ENCODE results near the gene KIF18A. TPM values are rescaled to one million over a fixed set of nuclear protein-coding genes. Genes with fewer than 3 reads are reported as not detected.

The KIF18A gene
- total RNA-seq, 2 donors from 2014 or later: 8.1 to 25.9 TPM

DNA sequence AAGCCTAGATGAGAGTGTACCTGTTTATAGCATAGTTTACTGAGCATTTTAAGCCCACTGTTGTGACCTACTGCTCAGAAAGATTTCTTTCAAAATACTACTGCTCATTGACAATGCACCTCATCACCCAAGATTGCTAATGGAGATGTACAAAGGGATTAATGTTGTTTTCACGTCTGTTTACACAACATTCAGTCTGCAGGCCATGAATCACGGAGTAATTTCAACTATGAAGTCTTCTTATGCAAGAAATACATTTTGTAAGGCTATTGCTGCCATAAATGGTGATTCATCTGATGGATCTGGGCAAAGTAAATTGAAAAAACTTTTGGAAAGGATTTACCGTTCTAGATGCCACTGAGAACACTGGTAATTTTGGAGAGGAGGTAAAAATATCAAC is 112.9 kb downstream of the KIF18A start:
- Mint-ChIP-seq H3K27me3 (no peaks in the 10 kb centered on the region), H3K27ac (no peak overlapping the region), H3K4me3 (no peak overlapping the region), H3K9me3 (no peaks in the 10 kb centered on the region), H3K36me3 (peaks cover 6% of the 10 kb centered on the region), H3K4me1 (ENCODE audit: low read depth in 2 of 2) (no peaks in the 10 kb centered on the region)
- DNase-seq (ENCODE audit: low spot score) (no peak), ATAC-seq (no peak)

DNA sequence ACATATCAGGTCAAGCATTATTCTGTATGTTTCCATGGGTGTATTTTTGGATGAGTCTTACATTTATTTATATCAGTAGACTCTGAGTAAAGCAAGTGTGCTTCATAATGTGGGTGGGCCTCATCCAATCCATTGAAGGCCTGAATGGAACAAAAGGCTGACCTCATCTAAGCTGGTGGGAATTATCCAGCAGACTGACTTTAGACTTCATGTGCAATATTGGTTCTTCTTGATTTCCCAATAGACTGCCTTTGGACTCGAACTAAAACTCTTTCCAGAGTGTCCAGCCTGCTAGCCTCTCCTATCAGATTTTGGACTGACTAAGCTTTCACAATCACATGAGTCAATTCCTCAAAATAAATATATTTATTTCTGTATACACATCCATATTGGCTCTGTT is 116.2 kb downstream of the KIF18A start:
- Mint-ChIP-seq H3K4me1 (ENCODE audit: low read depth in 2 of 2) (no peaks in the 10 kb centered on the region), H3K9me3 (peaks cover 3% of the 10 kb centered on the region), H3K4me3 (no peak overlapping the region), H3K36me3 (no peaks in the 10 kb centered on the region), H3K27ac (no peak overlapping the region), H3K27me3 (no peaks in the 10 kb centered on the region)
- DNase-seq (ENCODE audit: low spot score) (no peak), ATAC-seq (no peak)

DNA sequence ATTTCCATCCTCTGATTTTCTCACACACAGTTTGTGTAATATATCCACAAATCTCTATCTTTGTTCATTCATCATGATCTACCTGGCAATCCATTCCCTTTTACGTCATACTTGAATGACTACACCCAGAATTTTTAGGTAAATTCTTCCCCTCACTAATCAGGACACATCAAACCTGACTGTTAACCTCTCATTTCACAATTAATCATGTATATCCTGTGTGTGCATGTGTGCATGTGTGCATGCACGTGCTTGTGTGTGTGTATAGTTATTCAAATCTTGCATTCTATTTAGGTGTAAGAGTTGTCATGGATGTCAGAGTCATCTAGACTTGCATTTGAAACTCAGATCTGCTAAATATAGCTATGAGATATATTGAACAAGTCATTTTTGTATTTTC is 130.4 kb downstream of the KIF18A start:
- H3K9me3 Mint-ChIP-seq: peaks cover 10% of the 10 kb centered on the region
- no peaks in the 10 kb centered on the region for H3K27me3 Mint-ChIP-seq
- no peaks in the 10 kb centered on the region for H3K36me3 Mint-ChIP-seq
- ATAC-seq (no peak), DNase-seq (ENCODE audit: low spot score) (no peak)
- no peaks in the 10 kb centered on the region for H3K4me1 Mint-ChIP-seq (ENCODE audit: low read depth in 2 of 2)
- H3K27ac Mint-ChIP-seq: no peak overlapping the region
- no peak overlapping the region for H3K4me3 Mint-ChIP-seq

DNA sequence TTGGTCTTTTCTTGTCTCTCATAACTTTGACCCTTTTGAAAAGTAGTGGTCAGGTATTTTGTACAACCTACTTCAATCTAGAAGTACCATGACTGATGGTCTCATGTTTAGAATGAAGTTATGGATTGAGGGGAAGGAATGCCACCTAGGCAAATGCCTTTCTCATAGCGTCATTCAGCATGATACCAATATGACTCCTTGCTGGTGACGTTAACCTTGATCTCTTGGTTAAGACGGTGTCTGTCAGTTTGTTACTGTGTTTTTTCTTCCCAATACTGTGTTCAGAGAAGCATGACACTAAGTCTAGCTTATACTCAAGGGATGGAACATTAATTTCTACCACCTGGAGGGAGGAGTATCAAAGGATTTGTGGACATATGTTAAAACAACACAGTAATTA is 130.9 kb downstream of the KIF18A start:
- H3K36me3 Mint-ChIP-seq: no peaks in the 10 kb centered on the region
- no peaks in the 10 kb centered on the region for H3K4me1 Mint-ChIP-seq (ENCODE audit: low read depth in 2 of 2)
- DNase-seq (ENCODE audit: low spot score) (no peak), ATAC-seq (no peak)
- H3K27ac Mint-ChIP-seq: no peak overlapping the region
- H3K4me3 Mint-ChIP-seq: no peak overlapping the region
- no peaks in the 10 kb centered on the region for H3K27me3 Mint-ChIP-seq
- peaks cover 10% of the 10 kb centered on the region for H3K9me3 Mint-ChIP-seq

DNA sequence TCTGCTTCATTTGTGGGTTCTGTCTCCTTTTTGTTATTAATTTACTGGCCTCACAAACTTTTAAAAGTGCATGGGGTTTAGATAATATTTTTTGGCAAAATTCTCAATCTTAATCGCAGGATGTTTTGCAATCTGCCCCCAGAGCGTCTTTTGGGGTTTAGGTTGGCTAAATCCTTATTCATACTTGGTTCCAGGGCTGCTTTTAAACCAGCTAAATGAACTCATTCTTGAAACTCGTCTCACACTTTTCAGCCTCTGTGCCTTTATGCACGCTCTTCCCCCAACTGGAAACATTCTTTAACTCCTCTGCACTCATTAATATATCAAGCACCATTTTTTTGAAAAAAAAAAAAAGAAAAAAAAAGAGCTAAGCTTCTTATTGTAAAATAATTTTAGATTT is 131.7 kb downstream of the KIF18A start:
- no peaks in the 10 kb centered on the region for H3K27me3 Mint-ChIP-seq
- no peaks in the 10 kb centered on the region for H3K36me3 Mint-ChIP-seq
- ATAC-seq: no peak
- no peak overlapping the region for H3K27ac Mint-ChIP-seq
- H3K4me1 Mint-ChIP-seq (ENCODE audit: low read depth in 2 of 2): no peaks in the 10 kb centered on the region
- H3K4me3 Mint-ChIP-seq: no peak overlapping the region
- H3K9me3 Mint-ChIP-seq: peaks cover 10% of the 10 kb centered on the region
- no peak for DNase-seq (ENCODE audit: low spot score)

DNA sequence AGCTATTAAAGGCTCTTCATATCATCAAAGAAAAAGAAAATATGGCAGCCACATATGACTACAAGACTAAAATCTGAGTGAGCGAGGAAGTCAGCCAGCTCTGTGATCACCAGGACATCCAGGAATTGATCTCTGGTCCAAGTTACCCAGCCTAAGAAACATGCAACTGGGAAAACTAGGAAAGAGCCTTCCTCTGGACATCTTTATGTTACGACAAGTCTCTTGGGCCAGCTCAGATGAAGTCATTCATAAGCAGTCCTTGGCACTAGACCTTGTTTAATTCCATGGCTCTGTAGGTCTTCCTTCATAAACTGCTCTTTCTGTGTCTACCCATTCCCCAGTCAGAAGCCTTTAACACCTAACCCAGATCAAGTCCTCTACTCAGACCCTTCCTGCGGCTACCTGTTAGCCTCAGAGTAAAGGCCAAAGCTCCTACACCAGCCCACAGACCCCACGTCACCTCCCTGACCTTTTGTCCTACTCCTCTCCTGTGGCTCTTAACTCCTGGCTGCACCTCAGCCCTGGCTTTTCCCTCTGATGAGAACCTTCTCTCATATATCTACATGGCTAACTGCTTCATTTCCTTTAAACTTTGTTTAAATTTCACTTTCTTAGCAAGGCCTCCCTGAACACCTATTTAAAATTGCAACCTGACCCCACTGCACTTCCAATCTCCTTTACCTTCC is 134.0 kb downstream of the KIF18A start:
- ATAC-seq (no peak), DNase-seq (ENCODE audit: low spot score) (no peak)
- no peaks in the 10 kb centered on the region for H3K4me1 Mint-ChIP-seq (ENCODE audit: low read depth in 2 of 2)
- no peak overlapping the region for H3K27ac Mint-ChIP-seq
- peaks cover 12% of the 10 kb centered on the region for H3K9me3 Mint-ChIP-seq
- no peaks in the 10 kb centered on the region for H3K36me3 Mint-ChIP-seq
- no peak overlapping the region for H3K4me3 Mint-ChIP-seq
- no peaks in the 10 kb centered on the region for H3K27me3 Mint-ChIP-seq

DNA sequence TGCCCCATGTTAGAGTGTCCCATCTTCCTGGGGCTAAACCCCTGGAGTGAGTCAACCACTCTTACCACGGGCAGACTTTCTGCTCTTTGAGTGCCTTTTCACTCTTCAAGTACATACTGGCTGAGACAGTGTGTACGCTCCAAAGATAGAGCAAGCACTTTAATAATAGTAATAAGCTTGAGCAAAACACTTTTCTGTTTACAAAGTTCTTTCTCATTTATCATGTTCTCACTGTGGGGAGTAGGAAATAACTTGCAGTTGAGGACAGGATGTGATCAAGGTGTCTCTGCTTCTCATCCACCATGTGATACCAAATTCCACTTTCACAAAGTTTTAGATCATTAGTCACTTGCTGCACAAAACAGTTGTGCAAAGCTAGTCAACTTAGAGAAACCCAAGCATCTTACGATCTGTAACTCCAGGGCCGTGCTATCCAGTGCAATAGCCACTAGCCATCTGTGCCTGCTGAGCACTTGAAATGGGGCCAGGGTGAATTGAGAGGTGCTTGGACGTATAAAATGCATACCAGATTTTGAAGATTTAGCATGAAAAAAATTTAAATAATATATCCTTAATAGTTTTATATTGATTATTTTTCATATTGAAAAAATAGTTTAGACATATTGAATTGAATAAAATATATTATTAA is 135.3 kb downstream of the KIF18A start:
- Mint-ChIP-seq H3K27ac (no peak overlapping the region), H3K27me3 (no peaks in the 10 kb centered on the region), H3K36me3 (no peaks in the 10 kb centered on the region), H3K4me1 (ENCODE audit: low read depth in 2 of 2) (no peaks in the 10 kb centered on the region), H3K4me3 (no peak overlapping the region), H3K9me3 (peaks cover 10% of the 10 kb centered on the region)
- ATAC-seq: no peak
- DNase-seq (ENCODE audit: low spot score): no peak

DNA sequence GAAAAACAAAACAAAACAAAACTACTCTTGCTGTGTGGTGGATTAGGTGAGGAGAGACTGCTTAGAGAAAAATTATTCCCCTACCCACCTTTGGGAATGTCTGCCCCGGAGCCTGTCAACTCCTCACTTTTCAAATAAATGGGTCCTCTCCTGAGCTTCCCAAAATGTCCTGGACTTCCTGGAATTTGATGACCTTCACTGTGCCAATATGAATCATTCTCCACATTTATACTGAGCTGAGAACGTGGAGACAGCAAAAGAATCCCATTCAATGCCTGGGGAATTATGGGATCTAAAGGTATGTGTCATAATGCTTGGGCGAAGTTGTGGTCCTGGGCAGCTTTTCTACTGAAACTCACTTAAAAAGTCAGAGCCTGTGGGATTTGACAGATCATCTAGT is 136.8 kb downstream of the KIF18A start:
- Mint-ChIP-seq H3K27ac (no peak overlapping the region), H3K4me3 (no peak overlapping the region), H3K4me1 (ENCODE audit: low read depth in 2 of 2) (no peaks in the 10 kb centered on the region), H3K9me3 (peaks cover 8% of the 10 kb centered on the region), H3K27me3 (no peaks in the 10 kb centered on the region), H3K36me3 (no peaks in the 10 kb centered on the region)
- ATAC-seq: no peak
- no peak for DNase-seq (ENCODE audit: low spot score)

Other genes starting within 250 kb of the KIF18A start
- gene METTL15, start 232 bp upstream of the KIF18A start, total RNA-seq: 10 to 100 TPM; 15.7 to 16.6 TPM

Data from natural killer cell treated with Interleukin-12 subunit alpha and Interleukin-12 subunit beta and Interleukin-15 and Interleukin-18, amount 100 ng/mL, for 72 hours (primary cell).